Upper lobe of left lung (tissue), 4 donors: ENCODE results near the gene SYVN1.

Experiments
- POLR2AphosphoS5 ChIP-seq, 2 donors: sonication (generic); formaldehyde crosslinking; IDR thresholded peaks; one replicate each; pipeline ENCODE4 v1.5.1; 2017; ENCODE audit warnings: antibody characterized with exemption in 2 of 2
- TF ChIP-seq, protein P1 (sequence below), 6 experiments: fragments of 450-650 bp in 4 of 6; fragments of 200-600 bp in 2 of 6; sonication (generic) in 2 of 6; IDR thresholded peaks; one replicate each; pipeline ENCODE4 v1.5.1; 2016 to 2019; ENCODE audit warnings: antibody characterized with exemption in 6 of 6

DNA sequence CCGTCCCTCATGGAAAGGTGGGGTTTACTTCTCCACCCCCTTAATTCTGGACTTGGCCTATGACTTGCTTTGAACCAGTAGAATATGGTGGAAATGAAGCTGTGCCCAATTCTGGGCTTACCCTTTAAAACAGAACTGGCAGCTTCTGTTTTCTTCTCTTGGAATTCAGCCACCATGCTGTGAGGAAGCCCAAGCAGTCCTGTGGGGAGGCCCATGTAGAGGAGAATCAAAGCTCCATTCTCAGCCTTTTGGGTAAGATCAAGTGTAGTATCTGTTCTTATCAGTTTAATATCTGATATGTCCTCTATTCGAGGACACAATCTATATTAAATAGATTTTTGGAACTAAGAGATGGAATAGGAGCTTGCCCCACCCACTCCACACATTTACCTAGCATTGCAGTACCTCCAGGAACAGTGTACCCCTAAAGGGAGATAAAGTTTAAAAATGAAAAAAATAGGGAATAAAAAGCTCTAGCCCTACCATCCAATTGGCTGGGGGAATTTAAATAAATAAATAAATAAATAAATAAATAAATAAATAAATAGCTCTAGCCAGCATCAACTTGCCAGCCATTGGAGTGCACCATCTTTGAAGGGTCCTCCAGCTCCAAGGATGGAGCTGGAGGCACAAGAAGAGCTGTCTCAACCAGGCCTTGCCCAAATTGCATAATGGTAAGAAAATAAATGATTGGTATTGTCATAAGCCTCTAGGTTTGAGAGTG, 13.2 kb upstream of the SYVN1 start:
- TF ChIP-seq, protein P1, sequence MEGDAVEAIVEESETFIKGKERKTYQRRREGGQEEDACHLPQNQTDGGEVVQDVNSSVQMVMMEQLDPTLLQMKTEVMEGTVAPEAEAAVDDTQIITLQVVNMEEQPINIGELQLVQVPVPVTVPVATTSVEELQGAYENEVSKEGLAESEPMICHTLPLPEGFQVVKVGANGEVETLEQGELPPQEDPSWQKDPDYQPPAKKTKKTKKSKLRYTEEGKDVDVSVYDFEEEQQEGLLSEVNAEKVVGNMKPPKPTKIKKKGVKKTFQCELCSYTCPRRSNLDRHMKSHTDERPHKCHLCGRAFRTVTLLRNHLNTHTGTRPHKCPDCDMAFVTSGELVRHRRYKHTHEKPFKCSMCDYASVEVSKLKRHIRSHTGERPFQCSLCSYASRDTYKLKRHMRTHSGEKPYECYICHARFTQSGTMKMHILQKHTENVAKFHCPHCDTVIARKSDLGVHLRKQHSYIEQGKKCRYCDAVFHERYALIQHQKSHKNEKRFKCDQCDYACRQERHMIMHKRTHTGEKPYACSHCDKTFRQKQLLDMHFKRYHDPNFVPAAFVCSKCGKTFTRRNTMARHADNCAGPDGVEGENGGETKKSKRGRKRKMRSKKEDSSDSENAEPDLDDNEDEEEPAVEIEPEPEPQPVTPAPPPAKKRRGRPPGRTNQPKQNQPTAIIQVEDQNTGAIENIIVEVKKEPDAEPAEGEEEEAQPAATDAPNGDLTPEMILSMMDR (IDR thresholded peaks at IDR 0.05) = no peak
- TF ChIP-seq POLR2AphosphoS5 (IDR thresholded peaks at IDR 0.05) = no peak
